ENCODE data around the gene NCAPD2.

The NCAPD2 gene, protein sequence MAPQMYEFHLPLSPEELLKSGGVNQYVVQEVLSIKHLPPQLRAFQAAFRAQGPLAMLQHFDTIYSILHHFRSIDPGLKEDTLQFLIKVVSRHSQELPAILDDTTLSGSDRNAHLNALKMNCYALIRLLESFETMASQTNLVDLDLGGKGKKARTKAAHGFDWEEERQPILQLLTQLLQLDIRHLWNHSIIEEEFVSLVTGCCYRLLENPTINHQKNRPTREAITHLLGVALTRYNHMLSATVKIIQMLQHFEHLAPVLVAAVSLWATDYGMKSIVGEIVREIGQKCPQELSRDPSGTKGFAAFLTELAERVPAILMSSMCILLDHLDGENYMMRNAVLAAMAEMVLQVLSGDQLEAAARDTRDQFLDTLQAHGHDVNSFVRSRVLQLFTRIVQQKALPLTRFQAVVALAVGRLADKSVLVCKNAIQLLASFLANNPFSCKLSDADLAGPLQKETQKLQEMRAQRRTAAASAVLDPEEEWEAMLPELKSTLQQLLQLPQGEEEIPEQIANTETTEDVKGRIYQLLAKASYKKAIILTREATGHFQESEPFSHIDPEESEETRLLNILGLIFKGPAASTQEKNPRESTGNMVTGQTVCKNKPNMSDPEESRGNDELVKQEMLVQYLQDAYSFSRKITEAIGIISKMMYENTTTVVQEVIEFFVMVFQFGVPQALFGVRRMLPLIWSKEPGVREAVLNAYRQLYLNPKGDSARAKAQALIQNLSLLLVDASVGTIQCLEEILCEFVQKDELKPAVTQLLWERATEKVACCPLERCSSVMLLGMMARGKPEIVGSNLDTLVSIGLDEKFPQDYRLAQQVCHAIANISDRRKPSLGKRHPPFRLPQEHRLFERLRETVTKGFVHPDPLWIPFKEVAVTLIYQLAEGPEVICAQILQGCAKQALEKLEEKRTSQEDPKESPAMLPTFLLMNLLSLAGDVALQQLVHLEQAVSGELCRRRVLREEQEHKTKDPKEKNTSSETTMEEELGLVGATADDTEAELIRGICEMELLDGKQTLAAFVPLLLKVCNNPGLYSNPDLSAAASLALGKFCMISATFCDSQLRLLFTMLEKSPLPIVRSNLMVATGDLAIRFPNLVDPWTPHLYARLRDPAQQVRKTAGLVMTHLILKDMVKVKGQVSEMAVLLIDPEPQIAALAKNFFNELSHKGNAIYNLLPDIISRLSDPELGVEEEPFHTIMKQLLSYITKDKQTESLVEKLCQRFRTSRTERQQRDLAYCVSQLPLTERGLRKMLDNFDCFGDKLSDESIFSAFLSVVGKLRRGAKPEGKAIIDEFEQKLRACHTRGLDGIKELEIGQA (N-terminal part only)

DNA sequence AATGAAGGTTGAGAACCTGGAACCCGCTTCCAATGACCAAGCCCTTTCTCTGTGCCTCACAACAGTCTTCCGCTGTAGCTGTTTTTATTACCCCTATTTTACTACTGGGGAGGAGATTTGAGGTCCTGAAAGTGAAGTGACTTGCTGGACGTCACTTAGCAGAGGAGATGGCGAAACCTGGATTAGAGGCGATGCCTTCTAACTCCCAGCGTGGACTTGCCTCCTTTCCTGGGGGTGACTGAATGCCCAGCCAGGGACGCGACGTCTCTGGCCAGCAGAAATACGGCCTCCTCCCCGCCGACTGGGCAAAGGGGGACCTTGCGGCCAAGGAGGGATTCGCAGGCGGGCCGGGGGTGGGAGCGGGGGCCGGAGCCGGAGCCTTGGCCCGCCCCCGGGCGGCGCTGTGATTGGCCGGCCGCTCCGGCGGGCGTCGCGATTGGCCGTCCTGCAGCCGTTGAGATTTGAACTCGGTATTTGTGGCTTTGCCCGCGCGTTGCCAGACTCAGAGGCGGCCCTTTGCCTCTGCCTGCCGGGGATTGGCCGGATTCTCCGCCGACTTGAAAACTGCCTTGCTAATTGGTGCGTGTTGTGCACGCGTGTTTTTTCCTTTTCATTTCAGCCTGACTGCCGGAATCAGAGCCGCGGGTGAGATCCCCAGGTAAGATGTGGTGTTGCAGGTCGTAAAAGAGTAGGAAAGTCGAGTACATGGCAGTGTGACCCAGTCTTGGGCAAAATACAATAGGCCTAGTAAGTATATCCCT lies at the start of gene NCAPD2:
NCAPD2 (plus strand) TSS at position 606 of the 761 bp plus-strand sequence. CDS start 997 bp downstream, outside the sequence.
- DNase-seq: peak; percentile 91

DNA sequence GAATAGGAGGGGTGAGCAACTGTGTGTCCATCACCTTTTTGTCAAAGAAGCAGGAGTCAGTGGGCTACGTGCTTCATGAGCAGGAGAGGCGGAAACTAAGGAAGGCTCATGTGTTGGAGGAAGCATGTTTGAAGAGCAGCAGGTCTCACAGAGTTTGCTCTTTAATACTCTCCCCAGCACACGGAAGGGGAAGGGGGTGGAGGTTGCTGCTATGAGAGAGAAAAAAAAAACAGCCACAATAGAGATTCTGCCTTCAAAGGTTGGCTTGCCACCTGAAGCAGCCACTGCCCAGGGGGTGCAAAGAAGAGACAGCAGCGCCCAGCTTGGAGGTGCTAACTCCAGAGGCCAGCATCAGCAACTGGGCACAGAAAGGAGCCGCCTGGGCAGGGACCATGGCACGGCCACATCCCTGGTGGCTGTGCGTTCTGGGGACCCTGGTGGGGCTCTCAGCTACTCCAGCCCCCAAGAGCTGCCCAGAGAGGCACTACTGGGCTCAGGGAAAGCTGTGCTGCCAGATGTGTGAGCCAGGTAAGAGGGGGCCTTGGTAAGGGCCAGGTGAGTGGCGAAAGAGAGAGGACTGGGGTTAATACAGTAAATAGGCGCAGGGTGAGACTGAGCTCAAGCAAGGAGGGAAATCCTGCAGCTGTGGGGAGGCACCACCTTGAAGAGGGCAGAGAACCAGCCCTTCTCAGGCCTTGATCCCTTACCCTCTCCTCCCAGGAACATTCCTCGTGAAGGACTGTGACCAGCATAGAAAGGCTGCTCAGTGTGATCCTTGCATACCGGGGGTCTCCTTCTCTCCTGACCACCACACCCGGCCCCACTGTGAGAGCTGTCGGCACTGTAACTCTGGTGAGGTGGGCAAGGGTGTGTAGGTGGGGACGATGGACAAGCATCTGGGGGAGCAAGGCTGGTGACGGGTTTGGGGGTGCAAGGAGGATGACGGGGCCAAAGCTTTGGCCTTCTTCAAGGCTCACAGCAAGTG lies 48.9 kb upstream of the NCAPD2 start, which contains the start of gene CD27:
CD27 (plus strand) TSS at position 252 of the 985 bp plus-strand sequence; CDS start at position 393, 141 bp downstream.
- DNase-seq: no peak

DNA sequence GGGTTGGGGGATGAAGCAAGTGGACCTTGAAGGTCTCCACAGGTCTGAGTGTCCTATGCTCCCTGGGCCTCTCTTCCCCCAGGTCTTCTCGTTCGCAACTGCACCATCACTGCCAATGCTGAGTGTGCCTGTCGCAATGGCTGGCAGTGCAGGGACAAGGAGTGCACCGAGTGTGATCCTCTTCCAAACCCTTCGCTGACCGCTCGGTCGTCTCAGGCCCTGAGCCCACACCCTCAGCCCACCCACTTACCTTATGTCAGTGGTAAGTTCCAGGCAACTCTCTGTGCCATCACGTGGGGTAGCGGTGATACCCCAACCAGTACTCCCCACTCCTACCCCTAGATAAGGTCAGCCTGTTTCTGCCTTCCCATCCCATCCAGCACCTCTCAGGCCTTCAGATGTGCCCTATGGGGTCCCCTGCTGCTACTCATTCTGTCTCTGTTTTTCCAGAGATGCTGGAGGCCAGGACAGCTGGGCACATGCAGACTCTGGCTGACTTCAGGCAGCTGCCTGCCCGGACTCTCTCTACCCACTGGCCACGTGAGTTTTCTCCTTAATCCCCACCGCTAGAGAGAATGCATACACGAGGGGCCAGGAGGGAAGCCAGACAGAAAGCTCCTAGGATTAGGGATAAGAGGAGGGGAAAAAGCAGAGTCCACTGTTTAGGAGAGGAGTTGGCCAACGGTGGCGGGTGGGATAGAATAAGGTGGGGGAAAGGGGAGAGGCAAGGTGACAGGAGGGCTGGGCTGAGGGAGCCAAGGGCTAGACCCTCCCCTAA lies 43.6 kb upstream of the NCAPD2 start:
- no peak for DNase-seq

DNA sequence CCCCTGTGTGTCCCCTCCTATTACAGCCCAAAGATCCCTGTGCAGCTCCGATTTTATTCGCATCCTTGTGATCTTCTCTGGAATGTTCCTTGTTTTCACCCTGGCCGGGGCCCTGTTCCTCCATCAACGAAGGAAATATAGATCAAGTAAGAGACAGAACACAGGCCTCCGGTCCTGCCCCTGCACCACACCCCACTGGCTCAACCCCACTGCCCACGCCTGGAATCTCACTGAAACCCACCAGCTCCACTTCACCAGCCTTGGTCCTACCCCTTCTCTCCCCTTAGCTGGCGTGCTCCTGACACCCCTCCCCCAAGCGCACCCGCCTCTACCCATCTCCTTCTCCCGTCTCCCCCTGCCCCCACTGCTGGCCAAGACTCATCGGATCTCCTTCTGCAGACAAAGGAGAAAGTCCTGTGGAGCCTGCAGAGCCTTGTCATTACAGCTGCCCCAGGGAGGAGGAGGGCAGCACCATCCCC lies 43.0 kb upstream of the NCAPD2 start:
- DNase-seq: no peak

DNA sequence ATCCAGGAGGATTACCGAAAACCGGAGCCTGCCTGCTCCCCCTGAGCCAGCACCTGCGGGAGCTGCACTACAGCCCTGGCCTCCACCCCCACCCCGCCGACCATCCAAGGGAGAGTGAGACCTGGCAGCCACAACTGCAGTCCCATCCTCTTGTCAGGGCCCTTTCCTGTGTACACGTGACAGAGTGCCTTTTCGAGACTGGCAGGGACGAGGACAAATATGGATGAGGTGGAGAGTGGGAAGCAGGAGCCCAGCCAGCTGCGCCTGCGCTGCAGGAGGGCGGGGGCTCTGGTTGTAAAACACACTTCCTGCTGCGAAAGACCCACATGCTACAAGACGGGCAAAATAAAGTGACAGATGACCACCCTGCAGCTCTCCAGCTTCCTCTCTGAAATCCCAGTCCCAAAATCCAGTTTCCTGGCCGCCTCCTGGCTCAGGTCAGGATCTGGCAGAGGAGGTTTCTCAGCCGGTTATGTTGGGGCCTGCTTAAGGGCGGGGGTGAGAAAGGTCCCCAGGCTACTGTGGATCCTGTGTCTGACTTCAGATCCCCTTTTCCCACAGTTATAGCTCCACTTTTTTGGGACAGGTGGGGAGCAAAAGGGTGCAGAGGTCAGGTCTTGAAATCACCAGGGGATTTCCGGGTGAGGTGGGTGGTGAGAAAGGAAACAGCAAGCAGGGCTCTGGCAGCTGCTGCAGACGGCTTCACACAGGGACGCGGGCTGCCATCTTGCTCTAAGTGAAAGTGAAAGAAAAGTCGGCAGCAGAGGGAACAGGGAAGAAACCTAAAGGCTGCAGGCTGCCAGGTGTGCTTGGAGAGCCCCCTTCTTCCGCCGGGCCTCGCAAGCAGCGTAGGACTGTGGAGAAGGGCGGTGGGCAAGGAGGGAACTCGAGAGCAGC lies 42.3 kb upstream of the NCAPD2 start, which contains the start of gene TAPBPL:
TAPBPL (plus strand) TSS at position 695 of the 897 bp plus-strand sequence. CDS start 207 bp downstream, outside the sequence.
- DNase-seq: peak; percentile 77

DNA sequence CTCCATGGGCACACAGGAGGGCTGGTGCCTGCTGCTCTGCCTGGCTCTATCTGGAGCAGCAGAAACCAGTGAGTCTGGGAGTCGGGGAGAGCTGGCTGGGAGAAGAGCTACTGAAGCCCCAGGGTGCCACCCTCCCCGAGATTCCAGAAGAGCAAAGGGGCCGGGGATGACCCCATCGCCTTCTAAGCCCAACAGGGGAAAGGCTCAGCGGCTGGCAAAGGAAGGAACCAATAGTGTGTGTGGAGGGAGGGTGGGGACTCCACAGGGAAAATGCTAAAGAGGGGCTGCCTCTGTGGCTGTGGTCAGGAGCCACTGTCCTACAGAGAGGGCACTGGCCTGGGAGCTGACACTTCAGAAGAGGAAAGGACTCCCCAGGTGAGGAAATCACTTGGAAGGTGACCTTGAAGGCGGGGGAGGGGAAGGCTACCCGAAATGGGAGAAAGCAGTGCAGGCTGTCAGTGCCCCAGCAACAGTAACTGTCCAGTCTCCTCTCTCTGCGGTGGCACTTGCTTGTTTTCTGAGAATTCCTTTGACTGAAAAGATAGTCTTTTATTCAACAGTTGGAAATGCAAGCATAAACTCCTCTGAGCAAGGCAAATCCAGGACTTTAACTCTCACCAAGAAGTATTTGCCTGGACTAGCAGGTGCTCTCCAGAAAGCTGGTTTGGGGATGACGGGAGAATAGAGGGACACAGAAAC lies 41.5 kb upstream of the NCAPD2 start:
- no peak for DNase-seq

DNA sequence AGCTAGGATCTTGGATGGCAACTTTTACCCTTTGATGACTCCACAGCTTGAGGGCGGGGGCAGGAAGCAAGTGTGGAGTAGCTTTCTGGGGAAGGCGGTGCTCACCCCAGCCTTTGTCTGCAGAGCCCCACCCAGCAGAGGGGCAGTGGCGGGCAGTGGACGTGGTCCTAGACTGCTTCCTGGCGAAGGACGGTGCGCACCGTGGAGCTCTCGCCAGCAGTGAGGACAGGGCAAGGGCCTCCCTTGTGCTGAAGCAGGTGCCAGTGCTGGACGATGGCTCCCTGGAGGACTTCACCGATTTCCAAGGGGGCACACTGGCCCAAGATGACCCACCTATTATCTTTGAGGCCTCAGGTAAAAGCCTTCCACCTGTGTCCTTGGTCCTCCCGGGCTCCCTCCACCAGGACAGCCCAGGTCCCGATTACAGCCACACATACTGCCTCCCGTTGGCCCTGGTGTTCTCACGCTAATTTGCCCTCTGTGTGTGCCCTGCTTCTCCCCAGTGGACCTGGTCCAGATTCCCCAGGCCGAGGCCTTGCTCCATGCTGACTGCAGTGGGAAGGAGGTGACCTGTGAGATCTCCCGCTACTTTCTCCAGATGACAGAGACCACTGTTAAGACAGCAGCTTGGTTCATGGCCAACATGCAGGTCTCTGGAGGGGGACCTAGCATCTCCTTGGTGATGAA lies 40.8 kb upstream of the NCAPD2 start:
- no peak for DNase-seq

DNA sequence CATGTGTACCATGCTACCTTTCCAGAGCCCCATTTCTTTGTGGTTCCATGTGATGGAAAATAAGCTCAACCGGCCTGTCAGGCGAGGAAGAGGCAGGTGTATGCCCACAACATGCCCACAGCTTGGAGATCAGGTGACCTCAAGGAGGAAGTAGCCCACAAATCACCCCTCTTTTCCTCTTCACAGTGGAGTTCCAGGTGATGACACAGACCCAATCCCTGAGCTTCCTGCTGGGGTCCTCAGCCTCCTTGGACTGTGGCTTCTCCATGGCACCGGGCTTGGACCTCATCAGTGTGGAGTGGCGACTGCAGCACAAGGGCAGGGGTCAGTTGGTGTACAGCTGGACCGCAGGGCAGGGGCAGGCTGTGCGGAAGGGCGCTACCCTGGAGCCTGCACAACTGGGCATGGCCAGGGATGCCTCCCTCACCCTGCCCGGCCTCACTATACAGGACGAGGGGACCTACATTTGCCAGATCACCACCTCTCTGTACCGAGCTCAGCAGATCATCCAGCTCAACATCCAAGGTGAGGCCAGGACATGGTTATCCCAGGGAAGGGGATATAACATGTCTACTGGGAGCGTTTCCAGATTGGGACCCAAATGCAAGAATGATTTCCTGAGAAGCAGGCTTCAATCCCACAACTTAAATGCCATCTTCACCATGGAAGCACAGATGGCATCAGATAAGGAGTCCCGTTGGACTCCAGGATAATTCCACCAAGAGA lies 36.5 kb upstream of the NCAPD2 start:
- DNase-seq: no peak

DNA sequence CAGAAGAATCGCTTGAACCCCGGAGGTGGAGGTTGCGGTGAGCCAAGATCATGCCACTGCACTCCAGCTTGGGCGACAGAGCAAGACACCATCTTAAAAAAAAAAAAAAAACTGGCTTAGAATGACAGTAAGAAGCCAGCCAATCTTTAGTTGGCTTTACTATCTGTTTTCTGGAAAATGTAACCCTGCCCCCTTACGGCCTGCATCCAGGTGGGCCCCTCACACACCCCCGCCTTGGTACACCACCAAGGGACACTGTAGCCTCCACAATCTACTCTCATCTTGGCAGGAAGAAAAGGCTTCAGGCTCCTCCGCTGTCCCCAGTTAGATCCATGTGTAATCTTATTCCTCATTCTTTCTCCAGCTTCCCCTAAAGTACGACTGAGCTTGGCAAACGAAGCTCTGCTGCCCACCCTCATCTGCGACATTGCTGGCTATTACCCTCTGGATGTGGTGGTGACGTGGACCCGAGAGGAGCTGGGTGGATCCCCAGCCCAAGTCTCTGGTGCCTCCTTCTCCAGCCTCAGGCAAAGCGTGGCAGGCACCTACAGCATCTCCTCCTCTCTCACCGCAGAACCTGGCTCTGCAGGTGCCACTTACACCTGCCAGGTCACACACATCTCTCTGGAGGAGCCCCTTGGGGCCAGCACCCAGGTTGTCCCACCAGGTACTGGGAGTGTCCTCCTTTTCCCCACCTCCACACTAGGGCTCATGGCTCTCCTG lies 35.5 kb upstream of the NCAPD2 start:
- no peak for DNase-seq

DNA sequence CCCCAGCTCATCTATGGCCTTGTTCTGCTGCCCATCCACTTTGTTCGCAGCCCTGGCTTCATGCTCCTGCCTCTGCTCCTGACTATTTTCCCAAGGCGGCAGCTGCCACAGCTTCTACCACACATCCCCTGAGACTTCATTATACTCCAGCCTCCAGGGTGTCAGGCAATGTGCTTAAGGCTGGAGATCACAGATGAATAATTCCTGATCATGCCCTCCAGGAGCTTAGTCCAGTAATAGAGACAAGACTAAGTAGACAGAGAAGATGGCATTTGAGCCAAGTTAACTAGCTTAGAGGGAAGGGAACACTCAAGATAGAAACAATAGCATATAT lies 34.9 kb upstream of the NCAPD2 start:
- DNase-seq: no peak

DNA sequence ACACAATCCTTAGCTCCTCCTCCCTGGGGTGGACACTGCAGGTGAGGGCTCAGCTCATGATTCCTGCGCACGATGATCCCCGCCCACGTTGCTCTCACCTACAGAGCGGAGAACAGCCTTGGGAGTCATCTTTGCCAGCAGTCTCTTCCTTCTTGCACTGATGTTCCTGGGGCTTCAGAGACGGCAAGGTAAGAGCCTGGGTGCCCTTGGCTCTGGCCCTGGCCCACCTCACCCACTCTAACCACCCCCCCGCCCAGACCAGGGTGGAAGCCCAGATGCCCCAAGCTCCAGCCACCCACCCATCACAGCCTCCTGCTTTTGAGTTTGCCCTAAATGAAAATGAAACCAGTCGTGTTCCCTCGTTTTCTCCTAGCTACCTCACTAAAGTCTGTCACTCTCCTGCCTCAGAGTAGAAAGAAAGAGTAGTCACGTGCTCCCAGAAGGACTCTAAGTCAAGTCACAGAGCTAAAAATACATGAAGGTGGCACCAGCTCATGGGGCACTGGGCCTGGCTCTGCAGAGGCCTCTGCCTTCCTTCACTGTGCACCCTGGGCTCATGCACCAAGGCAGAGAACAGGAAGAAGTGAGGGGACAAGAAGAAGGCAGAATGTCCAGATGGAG lies 33.0 kb upstream of the NCAPD2 start:
- peak; percentile 52 for DNase-seq

DNA sequence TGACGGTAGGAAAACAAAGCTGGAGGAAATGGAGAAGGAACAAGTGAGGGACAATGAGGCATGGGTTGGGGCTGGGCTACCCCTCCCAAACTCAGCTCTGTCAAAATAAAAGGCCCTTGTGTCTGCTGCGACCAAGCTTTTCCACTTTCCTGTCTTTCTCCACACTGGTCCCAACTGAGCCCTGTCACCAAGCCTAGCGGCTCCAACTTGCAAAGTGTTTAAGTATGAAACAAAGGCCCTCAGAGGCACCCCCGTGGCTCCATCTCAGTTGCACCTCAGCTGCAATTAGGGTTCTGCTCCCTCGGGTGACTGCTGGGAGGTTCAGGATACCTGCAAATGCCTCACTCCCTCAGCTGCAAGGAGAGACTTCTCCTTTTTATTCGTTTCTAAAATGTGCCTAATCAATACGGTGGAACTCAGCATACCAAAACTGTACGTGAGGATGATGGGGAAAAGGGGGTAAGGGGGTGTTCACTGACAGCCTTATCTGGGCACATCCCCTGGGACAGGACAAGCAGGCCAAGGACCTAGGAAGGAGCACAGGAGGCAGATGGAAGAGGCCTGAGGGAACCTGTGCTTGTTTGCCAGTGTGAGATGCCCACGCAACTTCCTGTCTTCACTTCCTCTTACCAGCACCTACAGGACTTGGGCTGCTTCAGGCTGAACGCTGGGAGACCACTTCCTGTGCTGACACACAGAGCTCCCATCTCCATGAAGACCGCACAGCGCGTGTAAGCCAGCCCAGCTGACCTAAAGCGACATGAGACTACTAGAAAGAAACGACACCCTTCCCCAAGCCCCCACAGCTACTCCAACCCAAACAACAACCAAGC lies 32.3 kb upstream of the NCAPD2 start:
- peak; percentile 65 for DNase-seq

DNA sequence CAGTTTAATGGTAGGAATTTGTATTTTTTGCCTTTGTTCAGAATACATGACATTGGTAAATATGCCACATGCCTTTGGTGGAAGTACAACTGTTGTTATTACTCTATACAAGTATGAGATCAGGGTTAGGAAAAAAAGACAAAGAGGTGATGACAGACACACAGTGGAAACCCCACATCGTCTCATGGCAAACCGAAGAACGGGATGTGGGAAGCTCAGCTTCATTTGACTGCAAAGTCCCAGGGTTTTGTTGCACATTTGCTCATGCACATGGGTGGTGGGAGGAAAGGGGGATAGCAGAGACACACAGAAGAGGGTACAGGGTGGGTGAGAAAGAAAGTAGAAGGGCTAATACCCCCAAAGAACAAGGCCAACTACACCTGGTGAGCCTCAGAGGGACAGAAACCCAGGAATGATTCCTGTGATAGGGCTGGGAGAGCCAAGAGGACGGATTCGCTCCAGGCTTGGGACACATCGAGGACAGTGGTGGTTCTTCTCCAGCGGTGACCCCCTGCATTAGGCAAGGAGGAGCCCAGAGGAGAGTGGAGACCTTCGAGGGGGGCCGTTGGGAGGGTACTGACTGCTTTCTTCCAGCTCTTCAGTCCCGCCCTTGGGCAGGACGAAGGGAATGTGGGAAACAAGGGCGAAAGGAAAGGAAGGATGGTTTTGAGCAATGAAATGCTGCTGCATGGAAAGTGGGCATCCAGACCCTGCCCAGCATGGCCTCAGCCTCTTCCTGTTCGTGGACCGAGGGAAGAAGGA lies 31.5 kb upstream of the NCAPD2 start:
- DNase-seq: no peak

DNA sequence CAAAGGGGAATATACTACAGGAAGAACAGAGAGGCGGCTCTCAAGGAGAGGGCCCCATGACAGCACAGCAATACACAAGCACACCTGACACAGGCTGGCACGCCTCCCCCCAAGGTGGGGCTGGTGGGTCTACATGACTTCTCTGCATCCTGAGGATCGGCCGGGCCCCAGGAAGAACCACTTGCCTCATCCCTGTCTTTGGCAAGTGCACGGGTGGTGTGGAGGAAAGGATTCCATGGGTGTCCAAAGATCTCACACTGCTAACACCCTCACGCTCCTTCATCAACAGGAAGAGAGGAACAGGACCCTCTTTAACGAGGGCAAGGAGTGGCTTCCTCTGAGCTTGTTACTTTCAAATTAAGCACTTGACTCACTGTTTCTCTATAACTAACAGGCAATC lies 30.7 kb upstream of the NCAPD2 start:
- DNase-seq: no peak
